Measurements from ENCODE around the gene ATXN7L1. TPM values are rescaled to one million over a fixed set of nuclear protein-coding genes. Genes with fewer than 3 reads are reported as not detected.

The ATXN7L1 gene
- total and polyA plus RNA-seq, 8 donors = 2.3 to 9.3 (median 5.0) TPM

DNA sequence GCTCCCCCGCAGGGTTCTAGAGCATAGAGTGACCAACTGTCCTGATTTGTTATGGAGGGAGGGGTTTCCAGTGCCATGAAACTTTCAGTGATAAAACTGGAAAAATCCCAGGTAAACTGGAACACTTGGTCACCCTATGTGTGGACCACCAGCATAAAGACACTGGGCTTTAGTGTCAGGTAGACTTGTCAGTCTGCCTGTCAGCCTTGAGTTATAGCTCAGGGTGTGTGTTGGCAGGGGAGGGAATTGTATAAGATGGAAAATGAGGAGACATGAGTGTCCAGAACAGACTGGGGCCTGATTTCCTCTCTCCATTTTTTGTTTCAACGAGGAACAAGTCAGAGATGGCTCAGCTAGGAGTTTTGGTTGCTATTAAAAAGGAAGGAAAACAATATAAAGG is 284.9 kb downstream of the ATXN7L1 start:
- no peaks in the 10 kb centered on the region for H3K27me3 ChIP-seq
- intact Hi-C loops (cut with DNase I) = no loop called here
- H3K4me3 ChIP-seq = no peak overlapping the region
- no peaks in the 10 kb centered on the region for H3K4me1 ChIP-seq
- 74 to 80% methylated on average over 2 of the region's 2 CpGs for WGBS, 2 donors
- ATAC-seq (no peak), FAIRE-seq (no peak), DNase-seq (no peak)
- no peaks in the 10 kb centered on the region for H3K36me3 ChIP-seq
- H3K9me3 ChIP-seq = no peaks in the 10 kb centered on the region
- no peak overlapping the region for H3K27ac ChIP-seq
- TF ChIP-seq CTCF (IDR thresholded peaks at IDR 0.05) = no peak

DNA sequence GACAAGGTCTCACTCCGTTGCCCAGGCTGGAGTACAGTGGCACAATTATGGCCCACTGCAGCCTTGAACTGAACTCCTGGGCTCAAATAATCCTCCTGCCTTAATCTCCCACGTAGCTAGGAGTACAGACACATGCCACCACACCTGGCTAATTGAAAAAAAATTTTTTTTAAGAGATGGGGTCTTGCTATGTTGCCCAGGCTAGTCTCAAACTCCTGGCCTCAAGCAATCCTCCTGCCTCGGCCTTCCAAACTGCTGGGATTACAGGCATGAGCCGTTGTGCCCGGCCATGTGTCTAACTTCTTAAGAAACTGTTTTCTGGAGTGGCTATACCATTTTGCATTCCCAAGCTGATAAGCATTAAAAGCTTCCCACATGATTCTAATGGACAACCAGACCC is 285.6 kb downstream of the ATXN7L1 start:
- H3K27ac ChIP-seq = no peak overlapping the region
- no peaks in the 10 kb centered on the region for H3K9me3 ChIP-seq
- ATAC-seq = no peak
- no peak for TF ChIP-seq CTCF (IDR thresholded peaks at IDR 0.05)
- no peaks in the 10 kb centered on the region for H3K4me1 ChIP-seq
- H3K36me3 ChIP-seq = no peaks in the 10 kb centered on the region
- DNase-seq = no peak
- intact Hi-C loops (cut with DNase I) = no loop called here
- no peak overlapping the region for H3K4me3 ChIP-seq
- FAIRE-seq = no peak
- no peaks in the 10 kb centered on the region for H3K27me3 ChIP-seq
- 77 to 81% methylated on average over 5 of the region's 5 CpGs for WGBS, 2 donors

- TF ChIP-seq CTCF (IDR thresholded peaks at IDR 0.05) = no peak
- no peaks in the 10 kb centered on the region for H3K36me3 ChIP-seq
- FAIRE-seq (no peak), DNase-seq (peak in 3 of 6 donors; percentile 14 to 28 (median 20)), ATAC-seq (peak; percentile 40 to 94 (median 91))
- H3K9me3 ChIP-seq = no peaks in the 10 kb centered on the region
- H3K27me3 ChIP-seq = no peaks in the 10 kb centered on the region
- WGBS, 2 donors = 23 to 27% methylated on average over 6 of the region's 6 CpGs
- no peak overlapping the region for H3K27ac ChIP-seq
- no peak overlapping the region for H3K4me3 ChIP-seq
- no peaks in the 10 kb centered on the region for H3K4me1 ChIP-seq
- intact Hi-C loops (cut with DNase I) = no loop called here
These were observed 286.9 kb downstream of the ATXN7L1 start for GRCh38 chr7:105589356-105590077.

- no peaks in the 10 kb centered on the region for H3K36me3 ChIP-seq
- ATAC-seq (no peak), DNase-seq (no peak), FAIRE-seq (no peak)
- 89 to 92% methylated on average over 12 of the region's 12 CpGs for WGBS, 2 donors
- intact Hi-C loops (cut with DNase I) = no loop called here
- no peaks in the 10 kb centered on the region for H3K27me3 ChIP-seq
- H3K4me1 ChIP-seq = no peaks in the 10 kb centered on the region
- H3K4me3 ChIP-seq = no peak overlapping the region
- no peaks in the 10 kb centered on the region for H3K9me3 ChIP-seq
- no peak overlapping the region for H3K27ac ChIP-seq
- no peak for TF ChIP-seq CTCF (IDR thresholded peaks at IDR 0.05)
These were observed 288.3 kb downstream of the ATXN7L1 start for GRCh38 chr7:105587909-105588635.
